GM04503 (cell line): Measurements from ENCODE around the gene PEAR1.

Experiments
- DNase-seq: peaks from one replicate; pipeline ENCODE4 v3.0.0-alpha.2; 2012; ENCODE audit warnings: low read depth

PEAR1 gene

GRCh38 chr1:156859523-156860112 lies 33.9 kb upstream of the PEAR1 start:
- DNase-seq = peak; percentile 1

- peak; percentile 4 for DNase-seq
Observed at GRCh38 chr1:156860113-156860627, 33.3 kb upstream of the PEAR1 start.

GRCh38 chr1:156860628-156861423 lies 32.7 kb upstream of the PEAR1 start, which contains the start of gene NTRK1:
Gene NTRK1 (plus strand): TSS chr1:156860865. CDS start chr1:156860935, 70 bp downstream.
- DNase-seq = no peak

- no peak for DNase-seq
Observed at GRCh38 chr1:156862584-156862983, 30.9 kb upstream of the PEAR1 start.

- DNase-seq = no peak
Observed at GRCh38 chr1:156862997-156863599, 30.4 kb upstream of the PEAR1 start.

GRCh38 chr1:156863631-156864030 lies 29.9 kb upstream of the PEAR1 start:
- no peak for DNase-seq

GRCh38 chr1:156864796-156865195 lies 28.7 kb upstream of the PEAR1 start:
- DNase-seq = no peak

GRCh38 chr1:156865258-156865657 lies 28.3 kb upstream of the PEAR1 start:
- DNase-seq = no peak

GRCh38 chr1:156865865-156866248 lies 27.7 kb upstream of the PEAR1 start:
- no peak for DNase-seq

- no peak for DNase-seq
Observed at GRCh38 chr1:156866249-156866909, 27.1 kb upstream of the PEAR1 start.

GRCh38 chr1:156868341-156868740 lies 25.2 kb upstream of the PEAR1 start:
- DNase-seq = no peak

- DNase-seq = no peak
Observed at GRCh38 chr1:156869455-156869854, 24.1 kb upstream of the PEAR1 start.

- DNase-seq = no peak
Observed at GRCh38 chr1:156873659-156874058, 19.9 kb upstream of the PEAR1 start.

GRCh38 chr1:156874142-156874541 lies 19.4 kb upstream of the PEAR1 start:
- DNase-seq = no peak

GRCh38 chr1:156874572-156875340 lies 18.8 kb upstream of the PEAR1 start:
- no peak for DNase-seq

- no peak for DNase-seq
Observed at GRCh38 chr1:156875341-156875615, 18.2 kb upstream of the PEAR1 start.

GRCh38 chr1:156876281-156876680 lies 17.2 kb upstream of the PEAR1 start:
- no peak for DNase-seq

- DNase-seq = no peak
Observed at GRCh38 chr1:156877433-156878170, 15.9 kb upstream of the PEAR1 start.

GRCh38 chr1:156879876-156880275 lies 13.6 kb upstream of the PEAR1 start:
- DNase-seq = no peak

- DNase-seq = no peak
Observed at GRCh38 chr1:156880473-156880872, 13.0 kb upstream of the PEAR1 start.

GRCh38 chr1:156881101-156881500 lies 12.4 kb upstream of the PEAR1 start:
- DNase-seq = no peak
